GM12878 (cell line): ENCODE measurements around the gene GLS. TPM values are rescaled to one million over a fixed set of nuclear protein-coding genes. Genes with fewer than 3 reads are reported as not detected.

Experiments used
- ATAC-seq: fragments of 200-7000 bp; cut with Tn5 transposase; 3 replicates; pipeline ENCODE4 v1.9.1; 2020; ENCODE audit warnings: mild to moderate bottlenecking, moderate library complexity
- BruUV-seq: library from RNA; stranded (reverse); fragments of 400-500 nt; replicated peaks from 2 replicates; lab custom pipeline; 2021; lab: Mats Ljungman, UMichigan
- CTCF ChIA-PET: fragments of 300-600 bp; sonication (Branson Sonifier 250); formaldehyde crosslinking; extraction: SDS; loops from one replicate; lab custom pipeline; 2021; ENCODE audit warnings: inconsistent platforms; lab: Yijun Ruan, JAX
- POLR2A ChIA-PET: fragments of 350-600 bp; formaldehyde crosslinking; extraction: SDS; loops from one replicate; lab custom pipeline; 2021; ENCODE audit warnings: inconsistent platforms; lab: Charles Lee
- RAD21 ChIA-PET: fragments of 300-600 bp; sonication (Branson Sonifier 250); formaldehyde crosslinking; loops from one replicate; lab custom pipeline; 2023; ENCODE audit warnings: antibody characterized with exemption; ENCODE audit not compliant: unreplicated experiment; lab: Charles Lee
- SMC1A ChIA-PET: fragments of 300-600 bp; sonication (Branson Sonifier 250); formaldehyde crosslinking; loops from one replicate; lab custom pipeline; 2023; ENCODE audit not compliant: unreplicated experiment, uncharacterized antibody; lab: Charles Lee
- DNase-seq: peaks from one replicate; pipeline ENCODE4 v3.0.0-alpha.2; 2011; ENCODE audit warnings: low read depth, low spot score
- FAIRE-seq: peaks from 3 replicates; lab custom pipeline; 2011; peaks lifted over from hg19 to GRCh38; lab: Jason Lieb, UNC
- H2AFZ ChIP-seq: 2 replicates; pipeline ENCODE4 v1.6.0; 2011; ENCODE audit warnings: low read depth, low read length, control low read depth; ENCODE audit not compliant: control insufficient read depth
- H3K27ac ChIP-seq: 2 replicates; pipeline ENCODE4 v1.5.1; 2011; ENCODE audit warnings: control low read depth; ENCODE audit not compliant: control insufficient read depth, insufficient read depth
- H3K27me3 ChIP-seq, 2 experiments: replicated peaks in 1 of 2; 2 replicates each; pipeline versions ENCODE4 v1.6.0 to v1.6.1; 2011; ENCODE audit warnings: low read length in 1 of 2; ENCODE audit not compliant: control insufficient read depth in 2 of 2, insufficient read depth in 2 of 2
- H3K36me3 ChIP-seq, 2 experiments: 2 replicates each; pipeline ENCODE4 v1.5.1; 2011; ENCODE audit warnings: low read length in 1 of 2; ENCODE audit not compliant: control insufficient read depth in 2 of 2, insufficient read depth in 2 of 2
- H3K4me1 ChIP-seq: 2 replicates; pipeline ENCODE4 v1.6.1; 2011; ENCODE audit warnings: mild to moderate bottlenecking, low read length, moderate library complexity, mixed read lengths; ENCODE audit not compliant: control insufficient read depth, insufficient read depth
- H3K4me2 ChIP-seq: 2 replicates; pipeline ENCODE4 v1.6.0; 2011; ENCODE audit warnings: control low read depth; ENCODE audit not compliant: control insufficient read depth, insufficient read depth
- H3K4me3 ChIP-seq: fragments of 200-600 bp; sonication (generic); 2 replicates; pipeline ENCODE4 v1.5.1; 2016
- H3K79me2 ChIP-seq: 2 replicates; pipeline ENCODE4 v1.6.0; 2011; ENCODE audit warnings: low read length; ENCODE audit not compliant: control insufficient read depth, insufficient read depth
- H3K9ac ChIP-seq: 2 replicates; pipeline ENCODE4 v1.8.0; 2011; ENCODE audit warnings: low read length, control low read depth, mixed read lengths; ENCODE audit not compliant: control insufficient read depth, insufficient read depth
- H3K9me3 ChIP-seq: replicated peaks from 3 replicates; pipeline ENCODE4 v1.5.1; 2011; ENCODE audit warnings: mild to moderate bottlenecking, low read length; ENCODE audit not compliant: control insufficient read depth, insufficient read depth
- H4K20me1 ChIP-seq: 2 replicates; pipeline ENCODE4 v1.6.0; 2011; ENCODE audit not compliant: control insufficient read depth, insufficient read depth
- CBX5 ChIP-seq: sonication (generic); IDR thresholded peaks from 2 replicates; pipeline ENCODE4 v1.6.1; 2016; ENCODE audit warnings: low read depth, moderate library complexity, mild to moderate bottlenecking, inconsistent platforms
- EP300 ChIP-seq, 2 experiments: fragments of 150-350 bp in 1 of 2; IDR thresholded peaks; 2 replicates each; pipeline ENCODE4 v1.6.1; 2011 to 2012; ENCODE audit warnings: low read depth in 2 of 2, low read length in 2 of 2, borderline replicate concordance in 1 of 2, improper control_type of control experiment in 1 of 2, inconsistent platforms in 1 of 2; ENCODE audit not compliant: control insufficient read depth in 1 of 2
- JUND ChIP-seq: IDR thresholded peaks from 2 replicates; pipeline ENCODE4 v1.6.1; 2012; ENCODE audit warnings: low read depth, mild to moderate bottlenecking, low read length, improper control_type of control experiment, moderate library complexity
- RAD51 ChIP-seq: fragments of 450-650 bp; IDR thresholded peaks from 2 replicates; pipeline ENCODE4 v1.6.1; 2016; ENCODE audit warnings: moderate library complexity, mild to moderate bottlenecking, inconsistent platforms
- SIN3A ChIP-seq: IDR thresholded peaks from 2 replicates; pipeline ENCODE4 v1.6.1; 2012; ENCODE audit warnings: low read depth, low read length, improper control_type of control experiment
- STAT1 ChIP-seq: fragments of 450-650 bp; conservative IDR thresholded peaks from 2 replicates; pipeline ENCODE4 v1.6.1; 2014; ENCODE audit warnings: antibody characterized with exemption, mild to moderate bottlenecking
- ZNF622 ChIP-seq: fragments of 450-650 bp; IDR thresholded peaks from 2 replicates; pipeline ENCODE4 v1.6.1; 2017; ENCODE audit warnings: mild to moderate bottlenecking, inconsistent platforms
- ZSCAN29 ChIP-seq: fragments of 450-650 bp; IDR thresholded peaks from 2 replicates; pipeline ENCODE4 v1.6.1; 2017; ENCODE audit warnings: mild to moderate bottlenecking, moderate library complexity
- WGBS: methylation state at CpG from one replicate; pipeline ENCODE4 v1.1.6; 2016; ENCODE audit warnings: low lambda C conversion rate; ENCODE audit not compliant: insufficient replicate concordance, insufficient coverage; ENCODE audit errors: missing lambda C conversion rate; 5-methylcytosine and 5-hydroxymethylcytosine counted together
- in situ Hi-C: fragments of 300-500 bp; cut with MboI; formaldehyde crosslinking; loops from 9 replicates; pipeline ENCODE4 v1.14.3; 2018; ENCODE audit warnings: mixed read lengths
- intact Hi-C: fragments of 100-400 bp; cut with micrococcal nuclease; formaldehyde crosslinking; loops from one replicate; pipeline ENCODE4 v1.14.2; 2022; ENCODE audit not compliant: unreplicated experiment
- polyA plus RNA-seq, 11 experiments: library from polyadenylated mRNA; depleted of rRNA in 4 of 11; unstranded in 6 of 11; stranded (reverse) in 5 of 11; fragments of >200 nt; fragmentation: Nextera tagmentation in 4 of 11; fragmentation: Illumina TruSeq in 1 of 11; extraction: Ambion mirVana in 4 of 11; extraction: Trizol in 1 of 11; gene quantifications; 1 replicate in 1 of 11; 2 replicates in 10 of 11; pipeline versions ENCODE4 v1.2.1 to v1.2.3, GENCODE V29; 2011 to 2016; ENCODE audit warnings: inconsistent platforms in 2 of 11, missing spikeins in 2 of 11, low read depth in 1 of 11
- total RNA-seq, 4 experiments: library from RNA; depleted of rRNA in 3 of 4; stranded (reverse); fragments of >200 nt in 3 of 4; fragmentation: Illumina TruSeq in 1 of 4; extraction: Trizol in 1 of 4; gene quantifications; 2 replicates each; pipeline versions ENCODE4 v1.2.1 to v1.2.3, GENCODE V29; 2013 to 2021
- TF ChIP-seq, protein P1 (sequence below): IDR thresholded peaks from 2 replicates; pipeline ENCODE4 v1.6.1; 2012; ENCODE audit warnings: low read depth, low read length, improper control_type of control experiment
- TF ChIP-seq, protein P2 (sequence below): IDR thresholded peaks from 2 replicates; pipeline ENCODE4 v1.6.1; 2012; ENCODE audit warnings: improper control_type of control experiment, low read depth, low read length; ENCODE audit not compliant: insufficient replicate concordance
- TF ChIP-seq, protein P3 (sequence below): fragments of 450-650 bp; IDR thresholded peaks from 2 replicates; pipeline ENCODE4 v1.6.1; 2016; ENCODE audit warnings: mild to moderate bottlenecking
- TF ChIP-seq, protein P4 (sequence below): fragments of 450-650 bp; formaldehyde crosslinking; IDR thresholded peaks from 2 replicates; pipeline ENCODE4 v1.5.0; 2022; ENCODE audit warnings: mild to moderate bottlenecking, missing genetic modification characterization

GLS gene
- total and polyA plus RNA-seq, 10 of the 15 experiments (the other 5 are each of a cell fraction or from before 2014, with no cell fraction given) = 15.7 to 145 (median 70.8) TPM

DNA sequence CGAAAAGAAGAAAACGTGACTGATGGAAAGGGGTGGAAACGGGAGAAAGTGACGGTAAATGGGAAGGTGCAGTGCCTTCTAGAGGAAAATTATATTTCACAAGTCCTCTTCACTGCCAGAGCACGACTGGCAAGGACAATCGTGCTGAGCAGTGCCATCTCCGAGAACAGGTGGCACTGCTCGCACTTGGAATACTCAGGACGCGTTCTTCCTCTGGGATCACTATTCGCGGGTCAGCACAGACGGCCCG, 133.0 kb downstream of the GLS start:
- no peaks in the 10 kb centered on the region; the same call in 2 of the 3 replicates for H3K9me3 ChIP-seq
- BruUV-seq = no TSS peak
- peaks cover 22% of the 10 kb centered on the region for H3K4me1 ChIP-seq
- H2AFZ ChIP-seq = no peak overlapping the region
- no peak for DNase-seq
- in situ Hi-C loops = no loop called here
- no peak for FAIRE-seq
- 2% methylated on average over 14 of the region's 14 CpGs for WGBS
- ChIA-PET SMC1A (interaction anchor here (0.9 to 3.4 kb wide), 9 partner anchors 9 to 124 kb away, joined by 3 to 17 read pairs (median 5); no protein-coding TSS in a partner anchor), CTCF (interaction anchor here (1.9 kb wide), 1 partner anchor 16 kb away, joined by 13 read pairs; no protein-coding TSS in a partner anchor), RAD21 (interaction anchor here (3.1 kb wide), 1 partner anchor 9 kb away, joined by 12 read pairs; no protein-coding TSS in a partner anchor), POLR2A (interaction anchor here (1.0 to 5.7 kb wide), 6 partner anchors 8 to 131 kb away, joined by 3 to 75 read pairs (median 10); no protein-coding TSS in a partner anchor)
- peak overlapping the region; percentile 92 for H3K4me3 ChIP-seq
- no peaks in the 10 kb centered on the region for H3K27me3 ChIP-seq
- peaks cover 6% of the 10 kb centered on the region for H4K20me1 ChIP-seq
- intact Hi-C loops = loop anchor here (5.0 kb wide), 1 partner anchor 131 kb away; the partner anchor contains the start of gene GLS
- peak overlapping the region; percentile 95 for H3K9ac ChIP-seq
- peak overlapping the region; percentile 11; the same call in 1 of the 2 replicates for H3K4me2 ChIP-seq
- ATAC-seq = no peak
- peaks cover 61% of the 10 kb centered on the region for H3K79me2 ChIP-seq
- H3K27ac ChIP-seq = peak overlapping the region; percentile 97
- H3K36me3 ChIP-seq = peaks cover 0 to 26% of the 10 kb centered on the region in 2 experiments; a peak in 3 of 4 replicates
- TF ChIP-seq, protein P1, sequence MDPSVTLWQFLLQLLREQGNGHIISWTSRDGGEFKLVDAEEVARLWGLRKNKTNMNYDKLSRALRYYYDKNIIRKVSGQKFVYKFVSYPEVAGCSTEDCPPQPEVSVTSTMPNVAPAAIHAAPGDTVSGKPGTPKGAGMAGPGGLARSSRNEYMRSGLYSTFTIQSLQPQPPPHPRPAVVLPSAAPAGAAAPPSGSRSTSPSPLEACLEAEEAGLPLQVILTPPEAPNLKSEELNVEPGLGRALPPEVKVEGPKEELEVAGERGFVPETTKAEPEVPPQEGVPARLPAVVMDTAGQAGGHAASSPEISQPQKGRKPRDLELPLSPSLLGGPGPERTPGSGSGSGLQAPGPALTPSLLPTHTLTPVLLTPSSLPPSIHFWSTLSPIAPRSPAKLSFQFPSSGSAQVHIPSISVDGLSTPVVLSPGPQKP = no peak
- TF ChIP-seq, protein P2, sequence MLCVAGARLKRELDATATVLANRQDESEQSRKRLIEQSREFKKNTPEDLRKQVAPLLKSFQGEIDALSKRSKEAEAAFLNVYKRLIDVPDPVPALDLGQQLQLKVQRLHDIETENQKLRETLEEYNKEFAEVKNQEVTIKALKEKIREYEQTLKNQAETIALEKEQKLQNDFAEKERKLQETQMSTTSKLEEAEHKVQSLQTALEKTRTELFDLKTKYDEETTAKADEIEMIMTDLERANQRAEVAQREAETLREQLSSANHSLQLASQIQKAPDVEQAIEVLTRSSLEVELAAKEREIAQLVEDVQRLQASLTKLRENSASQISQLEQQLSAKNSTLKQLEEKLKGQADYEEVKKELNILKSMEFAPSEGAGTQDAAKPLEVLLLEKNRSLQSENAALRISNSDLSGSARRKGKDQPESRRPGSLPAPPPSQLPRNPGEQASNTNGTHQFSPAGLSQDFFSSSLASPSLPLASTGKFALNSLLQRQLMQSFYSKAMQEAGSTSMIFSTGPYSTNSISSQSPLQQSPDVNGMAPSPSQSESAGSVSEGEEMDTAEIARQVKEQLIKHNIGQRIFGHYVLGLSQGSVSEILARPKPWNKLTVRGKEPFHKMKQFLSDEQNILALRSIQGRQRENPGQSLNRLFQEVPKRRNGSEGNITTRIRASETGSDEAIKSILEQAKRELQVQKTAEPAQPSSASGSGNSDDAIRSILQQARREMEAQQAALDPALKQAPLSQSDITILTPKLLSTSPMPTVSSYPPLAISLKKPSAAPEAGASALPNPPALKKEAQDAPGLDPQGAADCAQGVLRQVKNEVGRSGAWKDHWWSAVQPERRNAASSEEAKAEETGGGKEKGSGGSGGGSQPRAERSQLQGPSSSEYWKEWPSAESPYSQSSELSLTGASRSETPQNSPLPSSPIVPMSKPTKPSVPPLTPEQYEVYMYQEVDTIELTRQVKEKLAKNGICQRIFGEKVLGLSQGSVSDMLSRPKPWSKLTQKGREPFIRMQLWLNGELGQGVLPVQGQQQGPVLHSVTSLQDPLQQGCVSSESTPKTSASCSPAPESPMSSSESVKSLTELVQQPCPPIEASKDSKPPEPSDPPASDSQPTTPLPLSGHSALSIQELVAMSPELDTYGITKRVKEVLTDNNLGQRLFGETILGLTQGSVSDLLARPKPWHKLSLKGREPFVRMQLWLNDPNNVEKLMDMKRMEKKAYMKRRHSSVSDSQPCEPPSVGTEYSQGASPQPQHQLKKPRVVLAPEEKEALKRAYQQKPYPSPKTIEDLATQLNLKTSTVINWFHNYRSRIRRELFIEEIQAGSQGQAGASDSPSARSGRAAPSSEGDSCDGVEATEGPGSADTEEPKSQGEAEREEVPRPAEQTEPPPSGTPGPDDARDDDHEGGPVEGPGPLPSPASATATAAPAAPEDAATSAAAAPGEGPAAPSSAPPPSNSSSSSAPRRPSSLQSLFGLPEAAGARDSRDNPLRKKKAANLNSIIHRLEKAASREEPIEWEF = no peak
- TF ChIP-seq EP300 (IDR thresholded peaks at IDR 0.05; ENCODE audit: borderline replicate concordance in 1 of 2, control insufficient read depth in 1 of 2, low read depth in 2 of 2, low read length in 2 of 2) (no peak), SIN3A (no peak), RAD51 (no peak), STAT1 (no peak), ZSCAN29 (no peak), JUND (no peak), CBX5 (no peak), ZNF622 (no peak)
- TF ChIP-seq, protein P3, sequence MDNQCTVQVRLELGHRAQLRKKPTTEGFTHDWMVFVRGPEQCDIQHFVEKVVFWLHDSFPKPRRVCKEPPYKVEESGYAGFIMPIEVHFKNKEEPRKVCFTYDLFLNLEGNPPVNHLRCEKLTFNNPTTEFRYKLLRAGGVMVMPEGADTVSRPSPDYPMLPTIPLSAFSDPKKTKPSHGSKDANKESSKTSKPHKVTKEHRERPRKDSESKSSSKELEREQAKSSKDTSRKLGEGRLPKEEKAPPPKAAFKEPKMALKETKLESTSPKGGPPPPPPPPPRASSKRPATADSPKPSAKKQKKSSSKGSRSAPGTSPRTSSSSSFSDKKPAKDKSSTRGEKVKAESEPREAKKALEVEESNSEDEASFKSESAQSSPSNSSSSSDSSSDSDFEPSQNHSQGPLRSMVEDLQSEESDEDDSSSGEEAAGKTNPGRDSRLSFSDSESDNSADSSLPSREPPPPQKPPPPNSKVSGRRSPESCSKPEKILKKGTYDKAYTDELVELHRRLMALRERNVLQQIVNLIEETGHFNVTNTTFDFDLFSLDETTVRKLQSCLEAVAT = peak; percentile 93
- TF ChIP-seq, protein P4, sequence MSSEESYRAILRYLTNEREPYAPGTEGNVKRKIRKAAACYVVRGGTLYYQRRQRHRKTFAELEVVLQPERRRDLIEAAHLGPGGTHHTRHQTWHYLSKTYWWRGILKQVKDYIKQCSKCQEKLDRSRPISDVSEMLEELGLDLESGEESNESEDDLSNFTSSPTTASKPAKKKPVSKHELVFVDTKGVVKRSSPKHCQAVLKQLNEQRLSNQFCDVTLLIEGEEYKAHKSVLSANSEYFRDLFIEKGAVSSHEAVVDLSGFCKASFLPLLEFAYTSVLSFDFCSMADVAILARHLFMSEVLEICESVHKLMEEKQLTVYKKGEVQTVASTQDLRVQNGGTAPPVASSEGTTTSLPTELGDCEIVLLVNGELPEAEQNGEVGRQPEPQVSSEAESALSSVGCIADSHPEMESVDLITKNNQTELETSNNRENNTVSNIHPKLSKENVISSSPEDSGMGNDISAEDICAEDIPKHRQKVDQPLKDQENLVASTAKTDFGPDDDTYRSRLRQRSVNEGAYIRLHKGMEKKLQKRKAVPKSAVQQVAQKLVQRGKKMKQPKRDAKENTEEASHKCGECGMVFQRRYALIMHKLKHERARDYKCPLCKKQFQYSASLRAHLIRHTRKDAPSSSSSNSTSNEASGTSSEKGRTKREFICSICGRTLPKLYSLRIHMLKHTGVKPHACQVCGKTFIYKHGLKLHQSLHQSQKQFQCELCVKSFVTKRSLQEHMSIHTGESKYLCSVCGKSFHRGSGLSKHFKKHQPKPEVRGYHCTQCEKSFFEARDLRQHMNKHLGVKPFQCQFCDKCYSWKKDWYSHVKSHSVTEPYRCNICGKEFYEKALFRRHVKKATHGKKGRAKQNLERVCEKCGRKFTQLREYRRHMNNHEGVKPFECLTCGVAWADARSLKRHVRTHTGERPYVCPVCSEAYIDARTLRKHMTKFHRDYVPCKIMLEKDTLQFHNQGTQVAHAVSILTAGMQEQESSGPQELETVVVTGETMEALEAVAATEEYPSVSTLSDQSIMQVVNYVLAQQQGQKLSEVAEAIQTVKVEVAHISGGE (CRISPR knock-in tag) = 0 out of 2 replicates have a peak, but pooled peaks have one; percentile 7
